Keratinocyte (primary cell): ENCODE results near the gene CEP170B. TPM values are rescaled to one million over a fixed set of nuclear protein-coding genes. Genes with fewer than 3 reads are reported as not detected.

ENCODE experiments used
- DNase-seq: peaks from one replicate; pipeline ENCODE4 v3.0.0-alpha.2; 2011; ENCODE audit warnings: low read depth, missing footprints, low spot score
- FAIRE-seq: peaks from 2 replicates; lab custom pipeline; 2011; peaks lifted over from hg19 to GRCh38; lab: Jason Lieb, UNC
- H2AFZ ChIP-seq: 2 replicates; pipeline ENCODE4 v1.6.0; 2012; ENCODE audit warnings: low read length, control low read depth, inconsistent platforms; ENCODE audit not compliant: control insufficient read depth
- H3K27ac ChIP-seq: 2 replicates; pipeline ENCODE4 v1.5.1; 2011; ENCODE audit warnings: low read length; ENCODE audit not compliant: control insufficient read depth, insufficient read depth
- H3K27me3 ChIP-seq: 3 replicates; pipeline ENCODE4 v1.6.0; 2011; ENCODE audit warnings: low read length; ENCODE audit not compliant: control insufficient read depth, insufficient read depth; ENCODE audit errors: extremely low read depth
- H3K36me3 ChIP-seq, 2 experiments: 2 replicates in 1 of 2; 3 replicates in 1 of 2; pipeline ENCODE4 v1.5.1; 2011; ENCODE audit warnings: low read length in 2 of 2, mild to moderate bottlenecking in 1 of 2; ENCODE audit not compliant: control insufficient read depth in 2 of 2, insufficient read depth in 2 of 2; ENCODE audit errors: extremely low read depth in 1 of 2
- H3K4me1 ChIP-seq: 3 replicates; pipeline ENCODE4 v1.5.1; 2011; ENCODE audit warnings: low read length; ENCODE audit not compliant: control insufficient read depth, insufficient read depth; ENCODE audit errors: extremely low read depth
- H3K4me2 ChIP-seq: 3 replicates; pipeline ENCODE4 v1.6.0; 2011; ENCODE audit warnings: low read depth, low read length; ENCODE audit not compliant: control insufficient read depth, insufficient read depth; ENCODE audit errors: extremely low read depth
- H3K4me3 ChIP-seq, 3 experiments: fragments of 200-600 bp in 1 of 3; sonication (generic) in 1 of 3; 2 replicates in 2 of 3; 3 replicates in 1 of 3; pipeline ENCODE4 v1.5.1; 2011 to 2016; ENCODE audit warnings: low read length in 3 of 3, mild to moderate bottlenecking in 3 of 3, control low read depth in 2 of 3, inconsistent platforms in 1 of 3, low read depth in 1 of 3, mixed read lengths in 1 of 3, mixed run types in 1 of 3, moderate library complexity in 1 of 3; ENCODE audit not compliant: control insufficient read depth in 2 of 3, insufficient read depth in 2 of 3; ENCODE audit errors: extremely low read depth in 1 of 3
- H3K79me2 ChIP-seq: 2 replicates; pipeline ENCODE4 v1.6.0; 2012; ENCODE audit warnings: low read length; ENCODE audit not compliant: control insufficient read depth, insufficient read depth
- H3K9ac ChIP-seq: 3 replicates; pipeline ENCODE4 v1.6.0; 2011; ENCODE audit warnings: low read length; ENCODE audit not compliant: control insufficient read depth, insufficient read depth; ENCODE audit errors: extremely low read depth
- H3K9me1 ChIP-seq: 3 replicates; pipeline ENCODE4 v1.6.0; 2011; ENCODE audit warnings: low read length; ENCODE audit not compliant: control insufficient read depth, insufficient read depth; ENCODE audit errors: extremely low read depth
- H3K9me3 ChIP-seq: 2 replicates; pipeline ENCODE4 v1.5.1; 2012; ENCODE audit warnings: low read depth, low read length; ENCODE audit not compliant: control insufficient read depth
- H4K20me1 ChIP-seq: 3 replicates; pipeline ENCODE4 v1.6.0; 2011; ENCODE audit warnings: low read length; ENCODE audit not compliant: control insufficient read depth, insufficient read depth; ENCODE audit errors: extremely low read depth
- EZH2 ChIP-seq: IDR thresholded peaks from one replicate; pipeline ENCODE4 v1.6.1; 2012; ENCODE audit warnings: inconsistent platforms, mild to moderate bottlenecking, low read length, moderate library complexity
- dilution Hi-C: fragments of 300-500 bp; cut with MboI; formaldehyde crosslinking; loops from one replicate; pipeline ENCODE4 v1.7.0; 2020; ENCODE audit warnings: low sequenced_read_pairs; ENCODE audit not compliant: extremely low pct_ligation_motif_present
- polyA plus RNA-seq, 5 experiments: library from polyadenylated mRNA; depleted of rRNA in 3 of 5; stranded (reverse) in 3 of 5; stranded (forward) in 1 of 5; unstranded in 1 of 5; fragments of >200 nt; gene quantifications; 1 replicate in 1 of 5; 2 replicates in 3 of 5; 3 replicates in 1 of 5; pipeline versions ENCODE4 v1.2.1 to v1.2.3, GENCODE V29; 2011 to 2012; ENCODE audit warnings: missing spikeins in 2 of 5, low read depth in 1 of 5, low replicate concordance in 1 of 5
- TF ChIP-seq, protein P1 (sequence below), 3 experiments: IDR thresholded peaks in 1 of 3; conservative IDR thresholded peaks in 1 of 3; optimal IDR thresholded peaks in 1 of 3; 2 replicates in 2 of 3; 3 replicates in 1 of 3; pipeline versions ENCODE3 to v1.5.1; 2011; ENCODE audit warnings: low read length in 3 of 3, mild to moderate bottlenecking in 3 of 3, moderate library complexity in 2 of 3, control low read depth in 1 of 3, inconsistent platforms in 1 of 3; ENCODE audit not compliant: insufficient read depth in 2 of 3; ENCODE audit errors: extremely low read depth in 1 of 3

CEP170B gene
- polyA plus RNA-seq, 1 donor (not counting 4 experiments of a cell fraction or from before 2014, with no cell fraction given), result 8.7 TPM

DNA sequence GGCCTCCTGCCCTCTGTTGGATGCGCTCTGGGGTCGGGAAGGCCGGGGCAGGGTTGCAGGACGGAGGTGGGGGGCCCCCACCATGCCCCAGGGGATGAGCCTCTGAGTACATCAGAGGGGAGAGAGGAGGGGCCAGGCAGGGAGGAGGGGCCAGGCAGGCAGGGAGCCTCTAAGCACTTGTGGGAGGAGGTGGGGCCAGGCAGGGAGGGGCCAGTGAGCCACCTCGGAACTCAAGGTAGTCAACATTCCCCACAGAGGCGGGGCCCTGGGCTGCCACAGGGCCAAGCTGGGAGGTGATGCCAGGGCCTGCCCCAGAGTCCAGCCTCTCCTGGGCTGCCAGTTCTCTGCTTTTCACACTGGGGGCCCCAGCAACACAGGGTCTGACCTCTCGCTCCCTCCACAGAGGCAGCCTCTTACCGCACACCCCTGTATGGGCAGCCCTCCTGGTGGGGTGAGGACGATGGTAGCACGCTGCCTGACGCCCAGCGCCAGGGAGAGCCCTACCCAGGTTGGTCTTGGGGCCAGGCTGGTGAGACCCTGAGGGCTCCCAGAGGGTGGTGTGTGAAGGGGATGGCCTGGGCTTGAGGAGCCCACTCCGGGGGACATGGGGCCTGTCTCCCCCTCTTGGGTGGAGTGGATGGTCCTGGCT is 17.4 kb downstream of the CEP170B start:
- Histone ChIP-seq H3K4me2 (peak overlapping the region; percentile 45), H3K27ac (peak overlapping the region; percentile 20), H3K79me2 (peaks cover 10% of the 10 kb centered on the region), H3K4me1 (peaks cover 6% of the 10 kb centered on the region), H3K9me3 (no peaks in the 10 kb centered on the region), H3K27me3 (no peaks in the 10 kb centered on the region), H3K9ac (no peak overlapping the region), H4K20me1 (peaks cover 4% of the 10 kb centered on the region), H3K4me3 (no peak overlapping the region), H2AFZ (no peak overlapping the region), H3K9me1 (no peaks in the 10 kb centered on the region), H3K36me3 (peaks cover 30 to 33% of the 10 kb centered on the region in 2 experiments)
- FAIRE-seq, result peak; percentile 61
- TF ChIP-seq EZH2, result no peak
- TF ChIP-seq, protein P1, sequence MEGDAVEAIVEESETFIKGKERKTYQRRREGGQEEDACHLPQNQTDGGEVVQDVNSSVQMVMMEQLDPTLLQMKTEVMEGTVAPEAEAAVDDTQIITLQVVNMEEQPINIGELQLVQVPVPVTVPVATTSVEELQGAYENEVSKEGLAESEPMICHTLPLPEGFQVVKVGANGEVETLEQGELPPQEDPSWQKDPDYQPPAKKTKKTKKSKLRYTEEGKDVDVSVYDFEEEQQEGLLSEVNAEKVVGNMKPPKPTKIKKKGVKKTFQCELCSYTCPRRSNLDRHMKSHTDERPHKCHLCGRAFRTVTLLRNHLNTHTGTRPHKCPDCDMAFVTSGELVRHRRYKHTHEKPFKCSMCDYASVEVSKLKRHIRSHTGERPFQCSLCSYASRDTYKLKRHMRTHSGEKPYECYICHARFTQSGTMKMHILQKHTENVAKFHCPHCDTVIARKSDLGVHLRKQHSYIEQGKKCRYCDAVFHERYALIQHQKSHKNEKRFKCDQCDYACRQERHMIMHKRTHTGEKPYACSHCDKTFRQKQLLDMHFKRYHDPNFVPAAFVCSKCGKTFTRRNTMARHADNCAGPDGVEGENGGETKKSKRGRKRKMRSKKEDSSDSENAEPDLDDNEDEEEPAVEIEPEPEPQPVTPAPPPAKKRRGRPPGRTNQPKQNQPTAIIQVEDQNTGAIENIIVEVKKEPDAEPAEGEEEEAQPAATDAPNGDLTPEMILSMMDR (optimal IDR thresholded peaks at IDR 0.05 in 1 of 3, IDR thresholded peaks at IDR 0.05 in 1 of 3, conservative IDR thresholded peaks at IDR 0.05 in 1 of 3; ENCODE audit: extremely low read depth in 1 of 3, insufficient read depth in 2 of 3, low read length in 3 of 3), result no peak
- peak; percentile 64 for DNase-seq
- dilution Hi-C loops, result no loop called here

DNA sequence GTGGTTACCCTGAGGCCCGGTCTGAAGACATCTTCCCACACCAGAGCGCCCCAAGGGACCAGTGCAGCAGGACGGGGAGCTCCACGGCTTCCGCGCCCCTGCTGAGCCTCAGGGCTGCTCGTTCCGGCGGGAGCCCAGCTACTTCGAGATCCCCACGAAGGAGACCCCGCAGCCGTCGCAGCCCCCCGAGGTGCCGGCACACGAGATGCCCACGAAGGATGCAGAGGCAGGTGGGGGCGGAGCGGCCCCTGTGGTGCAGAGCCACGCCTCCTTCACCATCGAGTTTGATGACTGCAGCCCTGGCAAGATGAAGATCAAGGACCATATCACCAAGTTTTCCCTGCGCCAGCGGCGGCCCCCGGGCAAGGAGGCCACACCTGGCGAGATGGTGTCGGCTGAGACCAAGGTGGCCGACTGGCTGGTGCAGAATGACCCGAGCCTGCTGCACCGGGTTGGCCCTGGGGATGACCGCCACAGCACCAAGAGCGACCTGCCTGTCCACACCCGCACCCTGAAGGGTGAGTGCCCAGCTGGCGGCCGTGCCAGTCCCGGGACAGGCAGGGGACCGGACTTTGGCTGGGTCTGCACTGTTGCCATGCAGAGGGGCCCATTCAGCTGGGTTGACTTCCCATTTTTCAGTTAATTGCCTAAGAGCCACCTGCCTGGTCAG is 18.1 kb downstream of the CEP170B start:
- DNase-seq, result no peak
- no peak for FAIRE-seq
- H3K27ac ChIP-seq, result peak overlapping the region; percentile 20
- H3K4me1 ChIP-seq, result peaks cover 6% of the 10 kb centered on the region
- no peak overlapping the region for H3K4me2 ChIP-seq
- no peak overlapping the region for H3K9ac ChIP-seq
- H3K36me3 ChIP-seq, result peaks cover 31 to 36% of the 10 kb centered on the region in 2 experiments
- no peak overlapping the region for H2AFZ ChIP-seq
- H3K9me1 ChIP-seq, result no peaks in the 10 kb centered on the region
- dilution Hi-C loops, result no loop called here
- H3K79me2 ChIP-seq, result peaks cover 10% of the 10 kb centered on the region
- H3K4me3 ChIP-seq, result no peak overlapping the region
- no peaks in the 10 kb centered on the region for H3K9me3 ChIP-seq
- H4K20me1 ChIP-seq, result peaks cover 4% of the 10 kb centered on the region
- no peak for TF ChIP-seq EZH2
- TF ChIP-seq, protein P1 (optimal IDR thresholded peaks at IDR 0.05 in 1 of 3, IDR thresholded peaks at IDR 0.05 in 1 of 3, conservative IDR thresholded peaks at IDR 0.05 in 1 of 3; ENCODE audit: extremely low read depth in 1 of 3, insufficient read depth in 2 of 3, low read length in 3 of 3), result no peak
- H3K27me3 ChIP-seq, result no peaks in the 10 kb centered on the region
